COLO829 (cell line): ENCODE data around the gene SHISAL1.

Experiments used
- DNase-seq: peaks from one replicate; pipeline ENCODE4 v3.0.0; 2012; ENCODE audit warnings: low spot score

SHISAL1 gene

GRCh38 chr22:44312766-44313165, at the start of gene SHISAL1:
TSS of gene SHISAL1 (minus strand) at chr22:44312951. CDS start at chr22:44300945, 12,006 bp downstream.
- DNase-seq = no peak

GRCh38 chr22:44361391-44362126, 48.8 kb upstream of the SHISAL1 start:
- DNase-seq = no peak

GRCh38 chr22:44360668-44361381, 48.1 kb upstream of the SHISAL1 start:
- no peak for DNase-seq

GRCh38 chr22:44360306-44360667, 47.5 kb upstream of the SHISAL1 start:
- DNase-seq = no peak

- DNase-seq = no peak
Measured at GRCh38 chr22:44359496-44360110, 46.9 kb upstream of the SHISAL1 start.

- DNase-seq = no peak
Measured at GRCh38 chr22:44358709-44359440, 46.1 kb upstream of the SHISAL1 start.

GRCh38 chr22:44357966-44358465, 45.3 kb upstream of the SHISAL1 start:
- no peak for DNase-seq

- no peak for DNase-seq
Measured at GRCh38 chr22:44357296-44357965, 44.7 kb upstream of the SHISAL1 start.

- no peak for DNase-seq
Measured at GRCh38 chr22:44355716-44356070, 42.9 kb upstream of the SHISAL1 start.

- DNase-seq = no peak
Measured at GRCh38 chr22:44354288-44354687, 41.5 kb upstream of the SHISAL1 start.

GRCh38 chr22:44353041-44353440, 40.3 kb upstream of the SHISAL1 start:
- DNase-seq = no peak

GRCh38 chr22:44352378-44353035, 39.8 kb upstream of the SHISAL1 start:
- no peak for DNase-seq

- no peak for DNase-seq
Measured at GRCh38 chr22:44351685-44352377, 39.1 kb upstream of the SHISAL1 start.

- DNase-seq = no peak
Measured at GRCh38 chr22:44351037-44351436, 38.3 kb upstream of the SHISAL1 start.

- DNase-seq = no peak
Measured at GRCh38 chr22:44349594-44349993, 36.8 kb upstream of the SHISAL1 start.

GRCh38 chr22:44348971-44349560, 36.3 kb upstream of the SHISAL1 start:
- no peak for DNase-seq

- no peak for DNase-seq
Measured at GRCh38 chr22:44347549-44347948, 34.8 kb upstream of the SHISAL1 start.

- DNase-seq = no peak
Measured at GRCh38 chr22:44347080-44347479, 34.3 kb upstream of the SHISAL1 start.

- DNase-seq = no peak
Measured at GRCh38 chr22:44345872-44346271, 33.1 kb upstream of the SHISAL1 start.

GRCh38 chr22:44344407-44344806, 31.7 kb upstream of the SHISAL1 start:
- no peak for DNase-seq
